A204.1 (cell line): ENCODE measurements around the gene RAB9A.
"Not testable (repeated sequence)": the region's sequence is repeated elsewhere in the genome, so short reads cannot be mapped to it uniquely, and the experiment has no call there.

Experiments
- FAIRE-seq: peaks from 2 replicates; lab custom pipeline; 2012; peaks lifted over from hg19 to GRCh38; lab: Jason Lieb, UNC

The RAB9A gene, protein sequence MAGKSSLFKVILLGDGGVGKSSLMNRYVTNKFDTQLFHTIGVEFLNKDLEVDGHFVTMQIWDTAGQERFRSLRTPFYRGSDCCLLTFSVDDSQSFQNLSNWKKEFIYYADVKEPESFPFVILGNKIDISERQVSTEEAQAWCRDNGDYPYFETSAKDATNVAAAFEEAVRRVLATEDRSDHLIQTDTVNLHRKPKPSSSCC

GRCh38 chrX:13688958-13689740 is at the start of gene RAB9A:
Gene RAB9A, plus strand, starts transcription at chrX:13689128. Its CDS starts 19,619 bp downstream, at chrX:13708747.
- FAIRE-seq, result peak; percentile 68

- FAIRE-seq, result not testable (repeated sequence)
These were observed 47.2 kb upstream of the RAB9A start for GRCh38 chrX:13641684-13642083.

- FAIRE-seq, result no peak
These were observed 43.3 kb upstream of the RAB9A start for GRCh38 chrX:13645464-13646153.

DNA sequence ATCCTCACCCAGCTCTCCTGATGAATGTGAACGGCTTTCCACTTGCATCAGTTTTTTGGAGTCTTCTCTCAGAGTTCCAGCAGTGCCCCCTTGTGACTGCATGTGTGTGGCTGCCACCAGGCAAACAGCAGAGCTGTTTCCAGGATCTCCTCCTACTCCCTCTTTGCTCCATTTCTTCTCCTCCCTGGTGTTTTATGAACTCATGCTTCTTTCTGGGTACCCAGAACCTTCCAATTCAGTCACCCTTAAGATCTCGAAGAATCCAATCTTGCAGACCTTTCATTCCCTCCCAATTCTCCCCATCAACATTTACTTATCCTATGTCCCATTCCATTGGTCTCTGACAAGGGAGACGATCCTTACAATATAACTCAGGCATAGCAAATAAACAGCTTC is 42.8 kb upstream of the RAB9A start:
- FAIRE-seq, result peak; percentile 76

- FAIRE-seq, result no peak
These were observed 41.2 kb upstream of the RAB9A start for GRCh38 chrX:13647709-13648212.

DNA sequence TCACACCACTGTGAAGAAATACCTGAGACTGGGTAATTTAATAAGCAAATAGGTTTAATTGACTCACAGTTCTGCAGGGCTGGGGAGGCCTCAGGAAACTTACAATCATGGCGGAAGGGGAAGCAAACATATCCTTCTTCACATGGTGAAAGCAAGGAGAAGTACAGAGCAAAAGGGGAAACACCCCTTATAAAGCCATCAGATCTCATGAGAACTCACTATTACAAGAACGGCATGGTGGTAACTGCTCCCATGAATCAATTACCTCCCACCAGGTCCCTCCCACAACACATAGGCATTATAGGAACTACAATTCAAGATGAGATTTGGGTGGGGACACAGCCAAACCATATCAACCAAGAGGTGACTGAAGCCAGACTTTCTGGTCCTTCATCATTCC is 40.6 kb upstream of the RAB9A start:
- FAIRE-seq, result not testable (repeated sequence)

DNA sequence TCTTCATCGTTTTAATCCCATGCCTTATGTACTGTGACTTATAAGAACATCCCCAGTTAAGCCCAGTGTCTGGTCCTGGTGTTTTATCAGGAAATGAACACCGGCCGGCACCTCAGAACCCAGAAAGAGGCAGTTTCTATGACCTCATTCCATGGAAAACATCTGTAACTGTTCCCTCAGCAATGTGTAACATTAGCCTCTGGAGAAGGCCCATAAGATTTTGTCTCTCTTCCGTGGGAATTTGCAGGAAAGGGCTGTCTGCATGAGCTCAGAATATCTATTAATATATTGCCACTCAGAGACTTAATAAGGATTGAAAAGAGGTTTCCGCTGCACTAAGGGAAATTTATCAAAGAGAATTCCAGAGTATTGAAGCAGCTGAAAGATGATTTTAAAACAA is 39.1 kb upstream of the RAB9A start:
- no peak for FAIRE-seq

- no peak for FAIRE-seq
These were observed 38.6 kb upstream of the RAB9A start for GRCh38 chrX:13650318-13650717.

GRCh38 chrX:13651150-13651549 is 37.8 kb upstream of the RAB9A start:
- FAIRE-seq, result no peak

- FAIRE-seq, result no peak
These were observed 36.6 kb upstream of the RAB9A start for GRCh38 chrX:13652287-13652793.

DNA sequence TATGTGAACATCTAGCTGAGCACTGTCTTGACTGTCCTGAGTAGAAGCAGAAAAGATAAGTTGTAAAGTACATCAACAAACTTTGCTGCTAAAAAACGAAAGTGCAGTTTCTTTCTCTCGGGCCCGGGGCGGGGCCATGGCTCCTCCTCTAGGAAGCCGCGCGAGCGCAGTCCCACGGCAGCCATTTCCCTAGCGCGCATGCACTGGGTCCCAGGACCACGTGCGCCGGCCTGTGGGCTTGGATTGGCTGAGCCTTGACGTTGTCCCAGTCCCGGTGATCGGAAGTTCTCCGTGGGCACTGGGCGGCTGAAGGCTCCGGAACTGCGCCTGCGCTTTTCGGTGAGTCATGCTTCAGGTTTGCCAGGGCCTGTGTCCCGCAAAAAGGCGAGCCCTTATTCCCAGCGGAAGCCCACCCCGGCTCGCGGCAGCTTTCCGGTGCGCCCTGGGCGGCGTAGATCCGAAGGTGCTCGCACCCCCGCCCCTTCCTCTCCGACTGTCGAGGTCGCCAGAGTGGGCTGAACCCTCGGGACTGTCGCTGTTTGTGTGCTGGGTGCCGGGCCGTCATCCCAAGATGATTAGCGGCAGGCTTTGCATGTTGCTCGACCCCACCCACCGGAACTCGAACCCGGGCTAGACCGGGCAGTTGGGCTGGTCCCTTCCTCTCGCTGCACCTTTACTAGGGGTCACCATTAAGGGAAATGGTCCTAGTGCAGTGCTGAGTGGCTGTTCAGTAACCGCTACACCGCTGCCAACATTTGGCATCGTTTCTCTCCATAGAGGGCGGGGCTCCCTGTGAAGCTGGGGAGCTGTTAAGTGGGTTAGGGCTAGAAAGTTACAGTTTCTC is 35.9 kb upstream of the RAB9A start, which contains the start of gene TCEANC:
TCEANC (plus strand) TSS at position 292 of the 844 bp plus-strand sequence. CDS start 9,368 bp downstream, outside the sequence.
- FAIRE-seq, result peak; percentile 98

DNA sequence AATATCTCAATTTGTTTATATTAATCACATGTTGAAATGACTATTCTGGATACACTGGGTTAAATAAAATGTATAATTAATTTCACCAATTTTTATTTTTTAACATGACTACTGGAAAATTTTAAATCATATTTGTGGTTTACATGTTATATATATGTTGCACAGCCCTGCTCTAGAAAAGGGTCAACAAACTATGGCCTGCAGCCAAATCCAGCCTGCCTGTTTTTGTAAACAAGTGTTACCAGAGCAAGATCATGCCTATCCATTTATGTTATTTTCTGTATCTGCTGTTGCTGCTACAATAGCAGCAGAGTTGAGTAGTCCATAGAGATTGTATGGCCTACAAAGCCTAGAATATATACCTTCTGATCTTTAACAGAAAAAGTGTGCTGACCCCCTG is 34.8 kb upstream of the RAB9A start:
- no peak for FAIRE-seq

DNA sequence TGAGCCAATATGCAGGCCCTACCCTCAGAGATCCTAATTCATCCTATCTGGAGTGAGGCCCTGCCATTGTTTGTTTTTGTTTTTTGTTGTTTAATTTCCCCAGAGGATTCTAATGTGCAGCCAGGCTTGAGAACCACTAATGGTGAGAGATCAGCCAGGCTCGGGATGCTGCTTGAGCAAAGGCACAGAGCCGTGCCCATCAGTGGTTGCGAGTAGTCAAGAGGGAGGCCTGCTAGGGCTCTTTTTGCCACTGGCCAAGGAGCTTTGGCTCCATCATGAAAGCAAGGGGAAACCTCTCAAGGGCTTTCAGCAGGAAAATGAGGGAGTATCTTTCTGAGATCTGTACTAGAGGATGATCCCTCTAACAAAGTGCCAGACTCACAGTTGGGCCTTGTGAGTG is 33.3 kb upstream of the RAB9A start:
- FAIRE-seq, result no peak

- peak; percentile 90 for FAIRE-seq
These were observed 30.3 kb upstream of the RAB9A start for GRCh38 chrX:13658602-13659001.

- no peak for FAIRE-seq
These were observed 29.9 kb upstream of the RAB9A start for GRCh38 chrX:13659063-13659462.

DNA sequence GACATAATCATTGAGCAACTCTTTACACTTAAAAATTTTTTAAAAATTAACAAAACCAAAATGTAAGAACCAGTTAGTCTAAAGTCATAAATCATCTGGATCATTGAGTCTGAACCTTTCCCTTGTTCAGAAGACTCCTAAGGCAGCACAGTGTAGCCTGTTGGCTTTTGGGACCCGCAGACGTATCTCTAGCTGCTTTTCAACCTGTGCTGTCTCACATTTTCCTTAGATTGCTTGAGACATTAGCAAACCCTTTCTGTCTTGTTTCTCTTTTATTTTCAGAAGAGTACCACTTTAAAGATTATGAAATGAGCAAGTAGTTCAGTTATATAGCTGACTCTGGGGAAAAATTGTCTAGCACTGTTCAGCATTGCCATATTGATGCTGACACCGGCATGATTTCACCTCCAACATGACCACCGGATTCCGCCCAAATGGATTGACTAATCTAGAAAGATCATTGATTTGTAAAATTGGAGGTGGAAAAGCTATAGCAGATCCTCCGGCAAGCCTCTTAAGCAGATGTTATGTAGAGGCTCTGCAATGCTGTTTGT is 27.1 kb upstream of the RAB9A start:
- no peak for FAIRE-seq

DNA sequence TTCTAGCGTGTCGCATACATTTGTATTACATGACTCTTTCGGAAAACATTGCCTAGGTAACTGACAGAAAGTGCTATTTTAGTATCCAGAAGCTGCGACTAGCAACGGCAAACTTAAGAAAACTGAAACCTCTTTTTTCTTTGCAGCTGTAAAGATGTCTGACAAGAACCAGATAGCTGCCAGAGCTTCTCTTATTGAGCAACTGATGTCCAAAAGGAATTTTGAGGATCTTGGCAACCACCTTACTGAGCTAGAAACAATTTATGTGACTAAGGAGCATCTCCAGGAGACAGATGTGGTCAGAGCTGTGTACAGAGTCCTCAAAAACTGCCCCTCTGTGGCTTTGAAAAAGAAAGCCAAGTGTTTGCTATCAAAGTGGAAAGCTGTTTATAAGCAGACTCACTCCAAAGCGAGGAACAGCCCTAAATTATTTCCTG is 26.6 kb upstream of the RAB9A start:
- FAIRE-seq, result no peak

- FAIRE-seq, result no peak
These were observed 24.9 kb upstream of the RAB9A start for GRCh38 chrX:13664020-13664419.

DNA sequence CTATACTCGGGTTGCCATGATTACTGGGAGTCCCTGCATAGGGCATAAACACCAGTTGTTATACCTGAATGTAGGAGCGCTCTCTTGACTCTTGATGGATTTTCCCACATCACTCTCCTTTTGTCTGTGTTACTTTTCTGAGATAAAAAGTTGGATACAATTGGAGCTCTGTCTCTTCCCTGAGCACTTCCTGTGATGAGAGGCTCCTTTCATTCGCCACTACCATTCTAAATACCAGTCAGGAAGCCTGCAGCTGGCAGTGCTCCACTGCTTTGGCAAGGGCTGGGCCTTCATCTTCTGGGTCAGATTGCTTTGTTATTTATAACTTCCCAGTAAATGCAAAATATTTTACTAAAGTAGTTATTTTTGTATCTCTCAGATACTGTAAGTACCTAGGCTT is 22.1 kb upstream of the RAB9A start:
- no peak for FAIRE-seq

GRCh38 chrX:13667919-13668318 is 21.0 kb upstream of the RAB9A start:
- no peak for FAIRE-seq

DNA sequence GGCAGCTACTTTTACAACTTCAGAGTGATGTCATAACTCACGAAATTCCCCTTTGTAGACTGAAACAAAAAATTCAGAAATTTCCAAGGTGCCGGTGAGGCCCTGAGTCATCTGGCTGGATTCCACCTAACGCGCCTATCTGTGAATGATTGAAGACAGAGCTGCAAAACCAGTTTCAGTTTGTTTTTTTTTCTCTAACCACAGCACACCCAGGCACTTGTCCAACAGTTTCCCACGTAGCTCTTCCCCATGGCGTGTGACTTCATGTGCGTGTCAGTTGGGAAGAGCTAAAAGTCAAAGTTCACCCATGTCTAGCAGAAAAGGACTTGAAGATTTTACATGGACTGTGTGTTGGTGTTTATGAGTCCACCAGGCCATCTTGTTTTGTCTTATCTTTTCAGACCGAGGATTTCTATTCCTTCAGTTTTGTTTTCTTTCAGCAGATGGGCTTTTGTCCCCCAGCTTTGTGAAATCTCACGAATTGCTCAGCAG is 19.6 kb upstream of the RAB9A start:
- no peak for FAIRE-seq
